ENCODE data around the gene KIAA0930.

The KIAA0930 gene

GRCh38 chr22:45217806-45218205 lies 22.9 kb downstream of the KIAA0930 start:
- TF ChIP-seq, protein P1, sequence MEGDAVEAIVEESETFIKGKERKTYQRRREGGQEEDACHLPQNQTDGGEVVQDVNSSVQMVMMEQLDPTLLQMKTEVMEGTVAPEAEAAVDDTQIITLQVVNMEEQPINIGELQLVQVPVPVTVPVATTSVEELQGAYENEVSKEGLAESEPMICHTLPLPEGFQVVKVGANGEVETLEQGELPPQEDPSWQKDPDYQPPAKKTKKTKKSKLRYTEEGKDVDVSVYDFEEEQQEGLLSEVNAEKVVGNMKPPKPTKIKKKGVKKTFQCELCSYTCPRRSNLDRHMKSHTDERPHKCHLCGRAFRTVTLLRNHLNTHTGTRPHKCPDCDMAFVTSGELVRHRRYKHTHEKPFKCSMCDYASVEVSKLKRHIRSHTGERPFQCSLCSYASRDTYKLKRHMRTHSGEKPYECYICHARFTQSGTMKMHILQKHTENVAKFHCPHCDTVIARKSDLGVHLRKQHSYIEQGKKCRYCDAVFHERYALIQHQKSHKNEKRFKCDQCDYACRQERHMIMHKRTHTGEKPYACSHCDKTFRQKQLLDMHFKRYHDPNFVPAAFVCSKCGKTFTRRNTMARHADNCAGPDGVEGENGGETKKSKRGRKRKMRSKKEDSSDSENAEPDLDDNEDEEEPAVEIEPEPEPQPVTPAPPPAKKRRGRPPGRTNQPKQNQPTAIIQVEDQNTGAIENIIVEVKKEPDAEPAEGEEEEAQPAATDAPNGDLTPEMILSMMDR (IDR thresholded peaks at IDR 0.05; ENCODE audit: extremely low read depth, missing control alignments) = no peak
- DNase-seq (ENCODE audit: low spot score) = no peak

- TF ChIP-seq, protein P1 (IDR thresholded peaks at IDR 0.05; ENCODE audit: extremely low read depth, missing control alignments) = no peak
- no peak for DNase-seq (ENCODE audit: low spot score)
Observed at GRCh38 chr22:45217345-45217744, 23.3 kb downstream of the KIAA0930 start.

DNA sequence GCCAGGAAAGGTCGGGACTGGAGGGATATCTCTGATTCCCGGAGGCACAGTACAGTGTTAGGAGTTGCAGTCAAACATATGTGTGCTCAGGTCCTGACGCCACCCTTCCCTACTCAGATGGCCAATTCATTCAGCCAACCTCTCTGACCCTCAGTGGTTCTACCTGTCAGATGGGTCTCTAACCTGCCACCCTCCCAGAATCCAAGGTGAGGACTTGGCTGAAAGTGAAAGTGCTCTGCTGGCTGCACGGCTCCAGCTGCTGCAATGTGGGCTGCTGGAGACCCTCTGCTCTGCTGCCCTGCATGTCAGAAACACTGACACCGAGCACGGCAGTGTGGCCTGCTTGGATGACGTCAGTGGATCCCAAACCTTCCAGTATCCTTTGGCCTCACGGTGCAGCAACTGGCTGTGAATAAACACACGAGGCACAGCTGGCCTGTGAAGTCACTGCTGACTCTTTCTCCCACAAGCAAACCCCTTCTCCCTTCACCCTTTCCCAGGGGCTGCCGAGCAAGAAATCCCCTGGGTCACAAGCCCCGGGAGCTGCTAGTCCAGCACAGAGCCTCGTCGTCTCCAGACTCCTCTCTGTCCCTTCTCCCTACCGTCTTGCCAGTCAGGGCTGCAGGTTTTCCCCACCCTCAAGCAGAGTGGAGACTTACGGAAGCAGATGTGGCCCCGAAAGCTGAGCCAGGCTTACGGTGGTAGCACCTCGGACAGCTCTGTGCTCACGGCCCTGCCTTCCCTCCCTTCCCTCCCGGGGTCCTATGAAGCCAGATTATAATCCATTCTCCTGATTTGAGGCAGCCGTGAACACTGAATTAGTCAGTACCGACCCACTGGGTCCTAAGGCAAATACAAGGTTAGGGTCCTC lies 24.3 kb downstream of the KIAA0930 start:
- TF ChIP-seq, protein P1 (IDR thresholded peaks at IDR 0.05; ENCODE audit: extremely low read depth, missing control alignments) = no peak
- no peak for DNase-seq (ENCODE audit: low spot score)

DNA sequence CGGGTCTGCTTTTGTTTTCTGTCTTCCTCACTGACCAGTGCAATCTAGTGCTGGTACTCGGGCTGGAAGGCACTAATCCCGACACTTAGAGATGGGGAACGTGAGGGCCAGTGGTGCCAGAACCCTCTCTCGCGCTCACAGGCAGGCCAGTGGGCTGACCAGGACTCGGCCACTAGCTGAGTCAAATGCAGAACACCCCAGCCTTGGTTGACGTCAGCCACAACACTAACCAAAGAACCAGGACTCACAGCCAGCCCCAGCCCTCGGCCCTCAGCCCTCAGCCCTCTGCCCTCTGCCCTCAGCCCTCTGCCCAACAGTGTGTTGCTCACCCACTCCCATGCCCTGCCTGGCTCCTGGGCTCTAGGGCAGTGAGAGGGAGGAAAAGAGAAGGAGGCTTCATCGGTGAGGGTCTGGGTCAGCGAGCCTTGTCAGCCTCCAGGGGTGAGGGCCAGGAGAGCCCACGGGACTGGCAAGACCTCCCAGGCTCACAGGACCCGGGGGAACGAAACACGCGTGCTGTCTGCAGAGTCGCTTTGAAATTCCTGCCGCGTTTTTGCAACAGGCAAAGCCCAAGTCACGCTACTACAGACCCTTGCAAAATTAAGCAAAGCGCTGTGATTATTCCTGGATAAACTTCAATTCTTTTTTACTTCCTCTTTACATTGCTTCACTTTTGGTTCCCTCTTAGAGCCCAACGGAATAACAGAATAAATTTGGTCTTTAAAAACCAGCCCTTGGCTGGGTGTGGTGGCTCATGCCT lies 27.5 kb downstream of the KIAA0930 start:
- TF ChIP-seq, protein P1 (IDR thresholded peaks at IDR 0.05; ENCODE audit: extremely low read depth, missing control alignments) = no peak
- DNase-seq (ENCODE audit: low spot score) = no peak

- DNase-seq (ENCODE audit: low spot score) = no peak
- TF ChIP-seq, protein P1 (IDR thresholded peaks at IDR 0.05; ENCODE audit: extremely low read depth, missing control alignments) = no peak
Observed at GRCh38 chr22:45212306-45212709, 28.4 kb downstream of the KIAA0930 start.

- TF ChIP-seq, protein P1 (IDR thresholded peaks at IDR 0.05; ENCODE audit: extremely low read depth, missing control alignments) = no peak
- no peak for DNase-seq (ENCODE audit: low spot score)
Observed at GRCh38 chr22:45211848-45212247, 28.8 kb downstream of the KIAA0930 start.

DNA sequence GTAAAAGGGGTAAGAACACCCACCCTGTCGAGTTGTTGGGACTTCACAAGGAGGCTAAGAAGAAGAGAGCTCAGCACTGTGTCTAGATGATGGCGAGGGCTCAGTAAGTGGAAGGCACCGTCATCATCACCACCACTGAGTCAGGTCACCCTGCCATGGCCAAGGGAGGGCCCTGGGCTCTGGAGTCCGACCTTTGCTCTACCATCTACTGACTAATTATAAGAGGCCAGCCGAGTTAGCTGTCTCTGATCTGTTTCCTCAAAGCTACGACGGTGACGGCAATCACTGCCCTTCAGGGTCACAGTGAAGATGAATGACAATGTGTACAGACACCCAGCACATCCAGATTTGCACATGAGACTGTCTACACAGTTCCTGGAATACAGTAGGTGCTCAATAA lies 29.3 kb downstream of the KIAA0930 start:
- no peak for DNase-seq (ENCODE audit: low spot score)
- TF ChIP-seq, protein P1 (IDR thresholded peaks at IDR 0.05; ENCODE audit: extremely low read depth, missing control alignments) = no peak
